GM12878 (cell line): ENCODE results near the gene PTPRS. TPM values are rescaled to one million over a fixed set of nuclear protein-coding genes. Genes with fewer than 3 reads are reported as not detected.

ENCODE experiments used
- ATAC-seq: fragments of 200-7000 bp; cut with Tn5 transposase; 3 replicates; pipeline ENCODE4 v1.9.1; 2020; ENCODE audit warnings: mild to moderate bottlenecking, moderate library complexity
- BruUV-seq: library from RNA; stranded (reverse); fragments of 400-500 nt; replicated peaks from 2 replicates; lab custom pipeline; 2021; lab: Mats Ljungman, UMichigan
- CTCF ChIA-PET: fragments of 300-600 bp; sonication (Branson Sonifier 250); formaldehyde crosslinking; extraction: SDS; loops from one replicate; lab custom pipeline; 2021; ENCODE audit warnings: inconsistent platforms; lab: Yijun Ruan, JAX
- POLR2A ChIA-PET: fragments of 350-600 bp; formaldehyde crosslinking; extraction: SDS; loops from one replicate; lab custom pipeline; 2021; ENCODE audit warnings: inconsistent platforms; lab: Charles Lee
- RAD21 ChIA-PET: fragments of 300-600 bp; sonication (Branson Sonifier 250); formaldehyde crosslinking; loops from one replicate; lab custom pipeline; 2023; ENCODE audit warnings: antibody characterized with exemption; ENCODE audit not compliant: unreplicated experiment; lab: Charles Lee
- SMC1A ChIA-PET: fragments of 300-600 bp; sonication (Branson Sonifier 250); formaldehyde crosslinking; loops from one replicate; lab custom pipeline; 2023; ENCODE audit not compliant: unreplicated experiment, uncharacterized antibody; lab: Charles Lee
- DNase-seq: peaks from one replicate; pipeline ENCODE4 v3.0.0-alpha.2; 2011; ENCODE audit warnings: low read depth, low spot score
- FAIRE-seq: peaks from 3 replicates; lab custom pipeline; 2011; peaks lifted over from hg19 to GRCh38; lab: Jason Lieb, UNC
- H2AFZ ChIP-seq: 2 replicates; pipeline ENCODE4 v1.6.0; 2011; ENCODE audit warnings: low read depth, low read length, control low read depth; ENCODE audit not compliant: control insufficient read depth
- H3K27ac ChIP-seq: 2 replicates; pipeline ENCODE4 v1.5.1; 2011; ENCODE audit warnings: control low read depth; ENCODE audit not compliant: control insufficient read depth, insufficient read depth
- H3K27me3 ChIP-seq, 2 experiments: replicated peaks in 1 of 2; 2 replicates each; pipeline versions ENCODE4 v1.6.0 to v1.6.1; 2011; ENCODE audit warnings: low read length in 1 of 2; ENCODE audit not compliant: control insufficient read depth in 2 of 2, insufficient read depth in 2 of 2
- H3K36me3 ChIP-seq, 2 experiments: 2 replicates each; pipeline ENCODE4 v1.5.1; 2011; ENCODE audit warnings: low read length in 1 of 2; ENCODE audit not compliant: control insufficient read depth in 2 of 2, insufficient read depth in 2 of 2
- H3K4me1 ChIP-seq: 2 replicates; pipeline ENCODE4 v1.6.1; 2011; ENCODE audit warnings: mild to moderate bottlenecking, low read length, moderate library complexity, mixed read lengths; ENCODE audit not compliant: control insufficient read depth, insufficient read depth
- H3K4me2 ChIP-seq: 2 replicates; pipeline ENCODE4 v1.6.0; 2011; ENCODE audit warnings: control low read depth; ENCODE audit not compliant: control insufficient read depth, insufficient read depth
- H3K4me3 ChIP-seq: fragments of 200-600 bp; sonication (generic); 2 replicates; pipeline ENCODE4 v1.5.1; 2016
- H3K79me2 ChIP-seq: 2 replicates; pipeline ENCODE4 v1.6.0; 2011; ENCODE audit warnings: low read length; ENCODE audit not compliant: control insufficient read depth, insufficient read depth
- H3K9ac ChIP-seq: 2 replicates; pipeline ENCODE4 v1.8.0; 2011; ENCODE audit warnings: low read length, control low read depth, mixed read lengths; ENCODE audit not compliant: control insufficient read depth, insufficient read depth
- H3K9me3 ChIP-seq: replicated peaks from 3 replicates; pipeline ENCODE4 v1.5.1; 2011; ENCODE audit warnings: mild to moderate bottlenecking, low read length; ENCODE audit not compliant: control insufficient read depth, insufficient read depth
- H4K20me1 ChIP-seq: 2 replicates; pipeline ENCODE4 v1.6.0; 2011; ENCODE audit not compliant: control insufficient read depth, insufficient read depth
- CBX3 ChIP-seq: fragments of 200-600 bp; sonication (generic); IDR thresholded peaks from 2 replicates; pipeline ENCODE4 v1.6.1; 2016; ENCODE audit warnings: low read depth, borderline replicate concordance
- EED ChIP-seq: sonication (generic); IDR thresholded peaks from 2 replicates; pipeline ENCODE4 v1.6.1; 2016; ENCODE audit warnings: antibody characterized with exemption, low read depth
- EP300 ChIP-seq, 2 experiments: fragments of 150-350 bp in 1 of 2; IDR thresholded peaks; 2 replicates each; pipeline ENCODE4 v1.6.1; 2011 to 2012; ENCODE audit warnings: low read depth in 2 of 2, low read length in 2 of 2, borderline replicate concordance in 1 of 2, improper control_type of control experiment in 1 of 2, inconsistent platforms in 1 of 2; ENCODE audit not compliant: control insufficient read depth in 1 of 2
- IRF5 ChIP-seq: fragments of 450-650 bp; IDR thresholded peaks from 2 replicates; pipeline ENCODE4 v1.6.1; 2017; ENCODE audit warnings: borderline replicate concordance
- STAT3 ChIP-seq: IDR thresholded peaks from 2 replicates; pipeline ENCODE4 v1.6.1; 2011; ENCODE audit warnings: low read depth, low read length, improper control_type of control experiment
- SUPT20H ChIP-seq: IDR thresholded peaks from 2 replicates; pipeline ENCODE4 v1.6.1; 2011; ENCODE audit warnings: low read depth, mild to moderate bottlenecking, low read length, moderate library complexity, borderline replicate concordance; ENCODE audit not compliant: control insufficient read depth
- ZBTB33 ChIP-seq: fragments of 450-650 bp; IDR thresholded peaks from 2 replicates; pipeline ENCODE4 v1.6.1; 2017; ENCODE audit warnings: mild to moderate bottlenecking
- WGBS: methylation state at CpG from one replicate; pipeline ENCODE4 v1.1.6; 2016; ENCODE audit warnings: low lambda C conversion rate; ENCODE audit not compliant: insufficient replicate concordance, insufficient coverage; ENCODE audit errors: missing lambda C conversion rate; 5-methylcytosine and 5-hydroxymethylcytosine counted together
- in situ Hi-C: fragments of 300-500 bp; cut with MboI; formaldehyde crosslinking; loops from 9 replicates; pipeline ENCODE4 v1.14.3; 2018; ENCODE audit warnings: mixed read lengths
- intact Hi-C: fragments of 100-400 bp; cut with micrococcal nuclease; formaldehyde crosslinking; loops from one replicate; pipeline ENCODE4 v1.14.2; 2022; ENCODE audit not compliant: unreplicated experiment
- polyA plus RNA-seq, 11 experiments: library from polyadenylated mRNA; depleted of rRNA in 4 of 11; unstranded in 6 of 11; stranded (reverse) in 5 of 11; fragments of >200 nt; fragmentation: Nextera tagmentation in 4 of 11; fragmentation: Illumina TruSeq in 1 of 11; extraction: Ambion mirVana in 4 of 11; extraction: Trizol in 1 of 11; gene quantifications; 1 replicate in 1 of 11; 2 replicates in 10 of 11; pipeline versions ENCODE4 v1.2.1 to v1.2.3, GENCODE V29; 2011 to 2016; ENCODE audit warnings: inconsistent platforms in 2 of 11, missing spikeins in 2 of 11, low read depth in 1 of 11
- total RNA-seq, 4 experiments: library from RNA; depleted of rRNA in 3 of 4; stranded (reverse); fragments of >200 nt in 3 of 4; fragmentation: Illumina TruSeq in 1 of 4; extraction: Trizol in 1 of 4; gene quantifications; 2 replicates each; pipeline versions ENCODE4 v1.2.1 to v1.2.3, GENCODE V29; 2013 to 2021
- TF ChIP-seq, protein P1 (sequence below): fragments of 450-650 bp; formaldehyde crosslinking; IDR thresholded peaks from 2 replicates; pipeline ENCODE4 v1.4.0; 2020; ENCODE audit warnings: mild to moderate bottlenecking, moderate library complexity
- TF ChIP-seq, protein P2 (sequence below): IDR thresholded peaks from 2 replicates; pipeline ENCODE4 v1.6.1; 2012; ENCODE audit warnings: mild to moderate bottlenecking, low read depth, low read length

Gene PTPRS
- total and polyA plus RNA-seq, 10 of the 15 experiments (the other 5 are each of a cell fraction or from before 2014, with no cell fraction given) = 0.09 to 32.1 (median 0.71) TPM

DNA sequence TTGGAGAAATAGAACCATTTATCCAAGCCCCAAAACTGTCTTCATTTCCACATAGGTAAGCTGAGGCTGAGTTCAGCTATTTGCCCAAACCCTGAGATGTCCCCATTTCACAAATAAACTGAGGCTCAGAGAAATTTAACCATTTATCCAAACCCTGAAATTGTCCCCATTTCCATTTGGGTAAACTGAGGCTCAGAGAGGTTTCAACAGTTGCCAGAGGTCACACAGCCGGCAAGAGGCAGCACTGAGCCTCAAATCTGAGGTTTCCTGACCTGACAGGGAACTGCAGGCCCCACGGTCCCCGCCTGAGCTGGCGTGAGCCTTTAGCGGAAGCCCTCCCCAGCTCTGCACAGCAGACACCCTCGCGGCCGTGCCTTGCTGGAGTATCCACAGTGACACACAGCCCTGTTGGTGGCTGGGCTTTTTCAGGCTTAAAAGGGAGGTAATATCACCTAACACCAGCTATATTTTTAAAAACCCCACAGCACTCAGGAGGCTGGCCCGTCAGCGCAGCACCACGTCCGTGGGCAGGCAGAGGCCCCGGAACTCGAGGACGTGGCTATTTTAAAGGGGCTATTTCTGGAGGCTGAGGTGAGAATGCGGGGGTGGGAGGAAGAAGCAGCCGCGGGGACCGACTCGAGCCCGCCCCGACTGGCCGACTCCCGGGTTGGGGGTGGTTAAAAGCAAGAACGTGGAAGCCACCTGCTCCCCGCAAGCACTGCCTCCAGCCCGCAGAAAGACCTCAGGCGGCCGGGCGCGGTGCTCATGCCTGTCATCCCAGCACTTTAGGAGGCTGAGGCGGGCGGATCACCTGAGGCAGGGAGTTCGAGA, 18.5 kb downstream of the PTPRS start:
- Histone ChIP-seq H3K4me2 (peak overlapping the region; percentile 73), H4K20me1 (no peaks in the 10 kb centered on the region), H3K79me2 (no peaks in the 10 kb centered on the region), H3K4me1 (peaks cover 29% of the 10 kb centered on the region), H3K27ac (peak overlapping the region; percentile 76), H3K9me3 (peaks cover 5% of the 10 kb centered on the region), H3K9ac (peak overlapping the region; percentile 34; the same call in 1 of the 2 replicates), H3K27me3 (no peaks in the 10 kb centered on the region), H3K4me3 (peak overlapping the region; percentile 32; the same call in 1 of the 2 replicates), H3K36me3 (no peaks in the 10 kb centered on the region), H2AFZ (peak overlapping the region; percentile 68)
- POLR2A ChIA-PET = interaction anchor here (0.9 to 2.3 kb wide), 4 partner anchors 12 to 18 kb away, joined by 3 to 18 read pairs (median 4); partner anchors contain the start of gene PTPRS
- intact Hi-C loops (loop anchor here (1.0 kb wide), 1 partner anchor 32 kb away; no protein-coding TSS in a partner anchor), in situ Hi-C loops (no loop called here)
- WGBS = 2% methylated on average over 34 of the region's 34 CpGs
- FAIRE-seq (no peak), ATAC-seq (peak; percentile 94), DNase-seq (peak; percentile 72)
- CTCF ChIA-PET = interaction anchor here (0.8 to 2.9 kb wide), 11 partner anchors 9 to 56 kb away, joined by 3 to 62 read pairs (median 5); partner anchors contain the start of gene PTPRS
- SMC1A ChIA-PET = interaction anchor here (0.8 to 2.2 kb wide), 13 partner anchors 8 to 225 kb away, joined by 3 to 15 read pairs (median 4); partner anchors contain the start of gene PTPRS
- BruUV-seq = no TSS peak
- RAD21 ChIA-PET = interaction anchor here (0.5 to 3.9 kb wide), 13 partner anchors 8 to 192 kb away, joined by 3 to 58 read pairs (median 4); partner anchors contain the start of gene PTPRS
- TF ChIP-seq ZBTB33 (0 out of 2 replicates have a peak, but pooled peaks have one; percentile 52), EP300 (IDR thresholded peaks at IDR 0.05; ENCODE audit: borderline replicate concordance in 1 of 2, control insufficient read depth in 1 of 2, low read depth in 2 of 2, low read length in 2 of 2) (peak; percentile 68 to 76; a peak in 3 of 4 replicates), EED (peak; percentile 77), SUPT20H (no peak), CBX3 (no peak), STAT3 (no peak), IRF5 (peak; percentile 90)
- TF ChIP-seq, protein P1, sequence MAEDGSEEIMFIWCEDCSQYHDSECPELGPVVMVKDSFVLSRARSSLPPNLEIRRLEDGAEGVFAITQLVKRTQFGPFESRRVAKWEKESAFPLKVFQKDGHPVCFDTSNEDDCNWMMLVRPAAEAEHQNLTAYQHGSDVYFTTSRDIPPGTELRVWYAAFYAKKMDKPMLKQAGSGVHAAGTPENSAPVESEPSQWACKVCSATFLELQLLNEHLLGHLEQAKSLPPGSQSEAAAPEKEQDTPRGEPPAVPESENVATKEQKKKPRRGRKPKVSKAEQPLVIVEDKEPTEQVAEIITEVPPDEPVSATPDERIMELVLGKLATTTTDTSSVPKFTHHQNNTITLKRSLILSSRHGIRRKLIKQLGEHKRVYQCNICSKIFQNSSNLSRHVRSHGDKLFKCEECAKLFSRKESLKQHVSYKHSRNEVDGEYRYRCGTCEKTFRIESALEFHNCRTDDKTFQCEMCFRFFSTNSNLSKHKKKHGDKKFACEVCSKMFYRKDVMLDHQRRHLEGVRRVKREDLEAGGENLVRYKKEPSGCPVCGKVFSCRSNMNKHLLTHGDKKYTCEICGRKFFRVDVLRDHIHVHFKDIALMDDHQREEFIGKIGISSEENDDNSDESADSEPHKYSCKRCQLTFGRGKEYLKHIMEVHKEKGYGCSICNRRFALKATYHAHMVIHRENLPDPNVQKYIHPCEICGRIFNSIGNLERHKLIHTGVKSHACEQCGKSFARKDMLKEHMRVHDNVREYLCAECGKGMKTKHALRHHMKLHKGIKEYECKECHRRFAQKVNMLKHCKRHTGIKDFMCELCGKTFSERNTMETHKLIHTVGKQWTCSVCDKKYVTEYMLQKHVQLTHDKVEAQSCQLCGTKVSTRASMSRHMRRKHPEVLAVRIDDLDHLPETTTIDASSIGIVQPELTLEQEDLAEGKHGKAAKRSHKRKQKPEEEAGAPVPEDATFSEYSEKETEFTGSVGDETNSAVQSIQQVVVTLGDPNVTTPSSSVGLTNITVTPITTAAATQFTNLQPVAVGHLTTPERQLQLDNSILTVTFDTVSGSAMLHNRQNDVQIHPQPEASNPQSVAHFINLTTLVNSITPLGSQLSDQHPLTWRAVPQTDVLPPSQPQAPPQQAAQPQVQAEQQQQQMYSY = no peak
- TF ChIP-seq, protein P2, sequence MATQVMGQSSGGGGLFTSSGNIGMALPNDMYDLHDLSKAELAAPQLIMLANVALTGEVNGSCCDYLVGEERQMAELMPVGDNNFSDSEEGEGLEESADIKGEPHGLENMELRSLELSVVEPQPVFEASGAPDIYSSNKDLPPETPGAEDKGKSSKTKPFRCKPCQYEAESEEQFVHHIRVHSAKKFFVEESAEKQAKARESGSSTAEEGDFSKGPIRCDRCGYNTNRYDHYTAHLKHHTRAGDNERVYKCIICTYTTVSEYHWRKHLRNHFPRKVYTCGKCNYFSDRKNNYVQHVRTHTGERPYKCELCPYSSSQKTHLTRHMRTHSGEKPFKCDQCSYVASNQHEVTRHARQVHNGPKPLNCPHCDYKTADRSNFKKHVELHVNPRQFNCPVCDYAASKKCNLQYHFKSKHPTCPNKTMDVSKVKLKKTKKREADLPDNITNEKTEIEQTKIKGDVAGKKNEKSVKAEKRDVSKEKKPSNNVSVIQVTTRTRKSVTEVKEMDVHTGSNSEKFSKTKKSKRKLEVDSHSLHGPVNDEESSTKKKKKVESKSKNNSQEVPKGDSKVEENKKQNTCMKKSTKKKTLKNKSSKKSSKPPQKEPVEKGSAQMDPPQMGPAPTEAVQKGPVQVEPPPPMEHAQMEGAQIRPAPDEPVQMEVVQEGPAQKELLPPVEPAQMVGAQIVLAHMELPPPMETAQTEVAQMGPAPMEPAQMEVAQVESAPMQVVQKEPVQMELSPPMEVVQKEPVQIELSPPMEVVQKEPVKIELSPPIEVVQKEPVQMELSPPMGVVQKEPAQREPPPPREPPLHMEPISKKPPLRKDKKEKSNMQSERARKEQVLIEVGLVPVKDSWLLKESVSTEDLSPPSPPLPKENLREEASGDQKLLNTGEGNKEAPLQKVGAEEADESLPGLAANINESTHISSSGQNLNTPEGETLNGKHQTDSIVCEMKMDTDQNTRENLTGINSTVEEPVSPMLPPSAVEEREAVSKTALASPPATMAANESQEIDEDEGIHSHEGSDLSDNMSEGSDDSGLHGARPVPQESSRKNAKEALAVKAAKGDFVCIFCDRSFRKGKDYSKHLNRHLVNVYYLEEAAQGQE = no peak
